HG03039 (cell line): ENCODE results near the gene GNG4.

ENCODE experiments used
- ATAC-seq: cut with Tn5 transposase; IDR thresholded peaks from one replicate; pipeline ENCODE4 v1.9.1; 2021; ENCODE audit warnings: mild to moderate bottlenecking, moderate library complexity; ENCODE audit not compliant: unreplicated experiment

The GNG4 gene

DNA sequence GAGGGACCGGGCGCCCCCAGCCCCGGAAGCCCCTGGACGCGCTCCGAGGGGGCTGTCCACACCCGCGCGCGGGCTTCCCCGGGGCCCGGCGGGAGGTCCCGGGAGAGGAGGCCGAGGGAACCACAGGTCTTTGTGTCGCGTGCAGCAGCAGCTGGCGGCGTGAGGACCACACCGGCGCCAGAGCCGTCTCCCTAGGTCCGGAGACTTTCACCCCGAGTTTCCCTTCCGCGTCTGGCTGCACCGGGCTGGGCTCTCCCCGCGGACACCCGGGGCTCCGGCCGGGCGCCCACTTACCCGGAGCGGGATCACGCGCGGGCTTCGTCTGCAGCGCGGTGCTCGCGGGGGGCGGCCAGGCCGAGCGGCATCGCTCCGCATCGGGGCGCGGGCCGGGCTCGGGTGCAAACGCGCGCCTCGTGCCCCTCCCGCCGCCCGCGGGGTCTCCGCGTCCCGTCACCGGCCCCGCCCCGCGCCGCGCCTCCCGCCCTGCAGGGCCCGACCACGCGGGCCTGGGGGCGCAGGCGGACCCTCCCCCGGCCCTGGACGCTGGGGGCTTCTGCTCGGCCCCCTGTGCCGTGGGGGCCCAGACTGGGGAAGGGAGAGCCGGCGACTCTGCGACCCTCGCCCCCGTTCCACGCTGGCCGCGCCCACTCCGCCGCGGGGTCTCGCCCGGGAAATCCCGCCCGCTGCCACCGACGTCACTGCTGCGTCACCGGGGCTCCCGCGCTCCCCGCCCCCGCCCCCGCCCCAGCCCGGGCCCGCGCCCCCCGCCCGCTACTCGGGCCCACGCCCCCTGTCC, at the start of gene GNG4:
Gene GNG4, minus strand, starts transcription at position 417 of the 796 bp plus-strand sequence. CDS start 65,946 bp downstream, outside the sequence.
- no peak for ATAC-seq

DNA sequence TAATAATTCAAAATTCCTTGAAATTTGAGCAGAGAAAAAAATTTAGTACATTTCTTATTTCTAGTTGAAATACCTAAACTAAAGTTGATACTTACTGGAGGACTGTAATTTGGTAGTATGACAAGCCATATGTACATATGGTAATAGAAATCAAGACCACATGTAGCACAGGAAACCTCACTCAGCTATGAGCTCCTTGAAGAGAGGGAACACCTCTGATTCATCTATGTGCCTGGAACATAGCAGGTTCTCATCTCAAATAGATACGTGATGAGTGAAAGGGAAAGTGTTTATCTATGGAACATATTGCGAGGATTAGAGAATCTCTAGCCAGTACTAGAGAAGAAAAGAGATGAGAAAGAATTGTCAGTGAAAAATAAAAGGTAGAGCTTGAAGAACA, 47.9 kb upstream of the GNG4 start:
- no peak for ATAC-seq

DNA sequence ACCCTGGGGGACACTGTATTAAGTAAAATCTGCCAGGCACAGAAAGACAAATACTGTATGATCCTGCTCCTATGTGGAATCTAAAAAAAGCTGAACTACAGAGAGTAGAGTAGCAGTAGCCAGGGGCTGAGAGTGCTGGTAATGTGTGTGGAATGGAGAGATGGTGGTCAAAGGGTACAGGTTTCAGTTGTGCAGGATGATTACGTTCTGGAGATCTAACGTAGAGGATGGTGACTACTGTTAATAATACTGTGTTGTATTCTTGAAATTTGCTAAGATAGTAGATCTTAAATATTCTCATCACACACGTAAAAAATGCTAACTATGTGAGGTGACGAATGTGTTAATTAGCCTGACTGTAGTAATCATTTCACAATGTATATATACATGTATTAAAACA, 39.8 kb upstream of the GNG4 start:
- no peak for ATAC-seq

DNA sequence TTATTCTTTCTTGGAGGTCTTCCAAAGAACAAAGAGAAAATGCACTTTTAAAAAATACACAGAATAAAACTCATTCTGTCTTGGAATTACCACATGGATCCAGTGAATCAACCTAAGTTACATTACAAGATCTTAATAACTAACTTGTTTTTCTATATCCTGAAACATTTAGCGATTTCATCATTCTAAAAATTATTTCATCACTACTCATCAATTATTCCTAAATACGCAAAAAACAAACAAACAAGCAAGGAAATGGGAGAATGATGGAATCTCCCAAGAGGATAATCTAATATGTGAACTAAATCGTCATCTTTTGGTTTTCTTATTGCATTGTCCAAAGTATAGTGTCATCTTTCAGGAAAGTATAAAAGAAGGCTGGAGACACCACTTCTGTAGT, 38.5 kb upstream of the GNG4 start:
- ATAC-seq, result no peak

DNA sequence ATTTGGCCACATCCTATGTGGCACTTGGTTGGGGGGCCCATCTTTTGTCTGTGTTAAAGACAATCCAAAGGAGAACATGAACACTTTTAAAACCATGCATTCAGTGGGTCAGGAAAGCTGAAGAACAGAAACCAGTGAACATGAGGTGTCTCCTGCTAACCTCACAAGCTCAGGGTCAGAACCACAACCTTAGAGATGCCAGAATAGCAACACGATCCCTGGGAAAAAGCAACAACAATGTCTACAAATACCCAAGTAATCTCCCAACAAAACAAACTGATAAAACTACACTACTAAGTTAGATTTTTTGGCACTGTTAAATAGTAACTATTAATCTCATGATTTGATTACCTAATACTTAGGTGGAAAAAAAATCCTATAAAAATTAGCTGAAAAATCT, 34.1 kb upstream of the GNG4 start:
- no peak for ATAC-seq

DNA sequence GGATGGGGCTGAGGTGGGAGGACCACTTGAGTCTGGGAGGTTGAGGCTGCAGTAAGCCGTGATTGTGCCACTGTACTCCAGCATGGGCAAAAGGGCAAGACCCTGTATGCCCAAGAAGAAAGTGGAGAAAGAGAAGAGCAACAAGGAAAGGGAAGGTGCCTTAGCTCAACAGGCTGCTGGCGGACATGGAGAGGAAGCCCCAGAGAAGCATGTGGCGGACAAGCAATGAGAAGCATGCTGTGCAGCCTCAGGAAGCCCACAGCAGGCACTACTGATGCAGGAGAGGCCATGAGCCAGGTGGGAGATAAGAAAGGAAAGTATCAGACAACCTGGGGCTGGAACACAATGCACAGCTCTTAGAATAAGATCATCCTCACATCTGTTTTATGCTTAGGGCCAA, 32.6 kb upstream of the GNG4 start:
- ATAC-seq, result no peak

DNA sequence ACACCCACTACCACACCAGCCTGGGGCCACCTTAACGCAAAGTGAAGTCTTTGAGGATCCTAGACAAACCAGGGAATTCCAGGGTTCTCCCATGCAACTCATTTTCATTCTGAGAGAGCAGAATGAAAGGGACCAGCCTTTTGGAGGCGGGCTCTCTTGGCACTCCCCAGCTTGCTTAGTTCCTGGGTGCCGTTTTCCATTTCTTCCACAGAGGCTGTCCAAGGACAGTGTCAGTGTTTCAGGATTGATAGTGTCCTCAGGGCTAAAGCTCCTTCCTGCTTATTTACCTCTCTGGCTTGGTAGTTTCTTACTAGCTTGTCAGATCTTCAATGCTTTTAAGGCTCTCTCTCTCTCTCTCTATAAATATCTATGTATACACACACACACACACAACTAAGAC, 30.1 kb upstream of the GNG4 start:
- ATAC-seq, result no peak

DNA sequence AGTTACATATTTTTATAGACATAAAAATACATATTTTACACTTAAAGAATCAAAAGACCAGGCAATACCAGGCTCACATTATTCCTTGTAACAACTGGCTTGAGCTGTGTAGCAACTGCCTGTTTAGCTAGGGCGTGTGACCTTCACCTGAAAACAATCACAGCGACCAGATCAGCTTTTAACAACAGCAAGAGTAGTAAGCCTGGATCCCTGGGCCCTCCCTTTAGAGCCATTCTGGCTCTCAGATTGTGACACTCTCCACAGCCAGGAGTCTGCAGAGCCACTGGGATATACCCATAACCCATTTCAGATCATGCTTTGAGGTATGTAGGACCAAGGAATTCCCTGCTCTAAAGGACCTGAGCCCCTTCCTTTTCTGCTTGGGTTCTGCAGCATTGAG, 29.4 kb upstream of the GNG4 start:
- no peak for ATAC-seq

DNA sequence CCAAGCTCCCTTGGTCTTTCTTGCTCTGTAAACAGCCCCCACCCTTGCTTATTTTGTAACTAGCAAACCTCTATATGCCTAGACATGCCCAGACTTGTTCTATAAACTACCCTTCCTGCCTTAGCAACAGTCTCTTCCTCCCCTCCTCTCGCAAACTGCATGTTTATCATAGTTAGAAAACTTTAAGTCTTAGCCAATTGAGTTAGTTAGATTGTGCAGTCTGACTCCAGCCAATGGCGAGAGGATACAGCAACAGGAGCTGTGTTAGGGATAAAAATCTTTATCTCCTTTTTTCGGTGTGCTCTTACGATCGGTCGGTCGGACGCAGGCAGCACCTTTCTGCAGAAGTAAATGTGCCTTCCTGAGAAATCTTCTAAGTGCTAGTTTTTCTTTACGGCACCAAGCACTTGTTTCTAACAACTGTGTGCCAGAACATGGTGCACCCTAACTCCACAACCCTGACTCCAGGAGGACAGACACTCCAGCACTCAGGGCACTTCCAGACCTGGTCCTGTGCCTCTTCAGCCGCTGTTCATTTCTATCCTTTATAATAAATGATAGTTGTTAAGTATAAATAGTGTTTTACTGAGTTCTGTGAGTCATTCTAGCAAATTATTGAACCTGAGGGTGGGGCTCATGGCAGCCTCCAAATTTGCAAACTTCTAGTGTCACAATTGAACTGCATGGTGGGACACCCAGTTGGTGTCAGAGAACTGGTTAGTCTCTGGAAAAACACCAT, 25.7 kb upstream of the GNG4 start:
- ATAC-seq, result no peak

DNA sequence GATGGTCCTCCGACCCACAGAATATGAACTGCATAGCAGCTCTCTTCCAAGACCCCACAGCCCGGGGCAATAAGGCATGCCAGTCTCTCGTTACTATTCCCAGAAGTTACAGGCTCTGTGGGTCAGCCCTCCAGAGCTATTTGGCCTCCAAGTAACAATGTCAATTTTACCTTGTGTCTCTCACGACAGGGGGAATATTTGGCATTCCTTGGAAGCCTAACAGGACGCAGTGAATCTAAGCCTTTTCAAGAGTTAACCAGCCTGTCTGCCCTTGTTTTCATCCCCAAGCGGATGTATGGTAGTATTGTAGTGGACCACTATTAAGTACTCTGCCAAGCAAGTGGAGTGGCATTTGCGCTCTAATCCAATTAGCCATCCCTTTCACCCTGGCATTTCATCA, 24.4 kb upstream of the GNG4 start:
- ATAC-seq, result no peak

DNA sequence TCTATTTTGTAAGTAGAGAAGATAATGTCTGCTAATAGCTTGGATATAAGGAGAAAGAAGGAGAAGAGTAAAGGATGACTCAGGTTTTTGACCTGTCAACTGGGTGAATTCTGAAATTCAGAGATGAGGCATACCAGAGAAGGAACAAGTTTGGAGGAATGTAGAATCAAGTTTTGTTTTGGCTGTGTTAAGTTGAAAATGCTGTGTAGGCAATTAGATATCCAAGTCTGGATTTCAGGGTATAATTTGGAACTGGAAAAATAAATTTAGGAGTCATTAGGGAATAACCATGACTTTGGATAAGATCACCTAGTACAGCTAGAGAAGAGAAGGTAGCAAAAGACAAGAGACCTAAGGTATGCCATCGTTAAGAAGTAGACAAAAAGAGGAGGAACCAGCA, 22.4 kb upstream of the GNG4 start:
- ATAC-seq, result no peak

DNA sequence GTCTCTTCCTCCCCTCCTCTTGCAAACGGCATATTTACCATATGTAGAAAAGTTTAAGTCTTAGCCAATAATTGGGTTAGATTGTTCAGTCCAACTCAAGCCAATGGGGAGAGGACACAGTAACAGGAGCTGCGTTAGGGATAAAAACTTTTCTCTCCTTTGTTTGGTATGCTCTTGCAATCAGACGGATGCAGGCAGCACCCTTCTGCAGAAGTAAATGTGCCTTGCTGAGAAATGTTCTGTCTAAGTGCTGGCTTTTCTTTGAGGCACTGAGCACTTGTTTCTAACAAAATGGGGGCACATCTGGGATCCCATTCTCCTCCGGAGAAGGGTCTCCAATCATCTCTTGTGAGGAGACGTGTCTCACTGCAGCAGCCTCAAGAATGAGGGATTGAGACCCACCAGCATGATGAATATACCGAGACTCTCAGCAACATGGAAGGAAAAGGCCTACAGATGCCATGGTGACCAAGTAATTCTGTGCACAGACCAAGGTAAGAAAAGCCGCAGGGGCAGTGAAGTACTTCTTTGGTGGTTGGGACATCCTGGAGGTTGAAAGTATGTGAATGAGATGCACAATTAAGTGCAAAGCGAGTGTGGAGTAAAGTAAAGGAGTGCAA, 20.7 kb upstream of the GNG4 start:
- ATAC-seq, result no peak

DNA sequence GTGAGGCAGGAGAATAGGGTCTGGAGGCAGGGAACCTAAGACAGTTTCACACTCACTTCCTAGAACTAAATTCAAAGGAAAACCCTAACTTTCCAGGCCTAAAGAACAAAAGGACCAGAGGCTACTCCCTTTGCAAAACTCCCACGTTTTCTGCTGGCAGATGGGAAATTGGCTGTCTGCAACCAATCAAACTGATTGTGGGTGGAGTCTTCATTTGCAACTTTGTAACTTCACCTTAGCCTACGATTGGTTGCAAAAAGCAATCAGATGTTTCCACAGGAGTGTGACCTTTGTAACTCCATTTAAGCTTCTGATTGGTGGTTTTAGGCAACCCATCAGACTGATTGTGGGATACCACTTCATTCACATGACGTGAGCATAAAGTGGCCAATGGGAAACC, 19.7 kb upstream of the GNG4 start:
- no peak for ATAC-seq

DNA sequence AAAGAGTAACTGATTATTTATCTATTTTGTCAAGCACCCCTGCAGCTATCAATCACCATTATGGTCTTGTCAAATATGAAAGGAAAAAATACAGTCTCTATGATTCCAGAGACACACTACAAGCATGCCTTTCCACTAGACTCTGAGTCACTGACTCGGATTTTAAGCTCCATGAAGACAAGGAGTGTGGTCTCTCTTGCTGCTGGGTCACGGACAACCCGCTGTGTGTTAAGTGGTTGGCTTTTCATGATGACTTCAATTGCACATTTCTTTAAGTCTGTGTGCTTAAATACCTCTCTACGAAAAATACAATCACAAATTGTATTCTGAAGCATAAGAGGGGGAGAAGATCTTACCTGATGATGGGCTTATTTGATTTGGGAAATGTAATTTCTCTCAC, 14.0 kb upstream of the GNG4 start:
- no peak for ATAC-seq

DNA sequence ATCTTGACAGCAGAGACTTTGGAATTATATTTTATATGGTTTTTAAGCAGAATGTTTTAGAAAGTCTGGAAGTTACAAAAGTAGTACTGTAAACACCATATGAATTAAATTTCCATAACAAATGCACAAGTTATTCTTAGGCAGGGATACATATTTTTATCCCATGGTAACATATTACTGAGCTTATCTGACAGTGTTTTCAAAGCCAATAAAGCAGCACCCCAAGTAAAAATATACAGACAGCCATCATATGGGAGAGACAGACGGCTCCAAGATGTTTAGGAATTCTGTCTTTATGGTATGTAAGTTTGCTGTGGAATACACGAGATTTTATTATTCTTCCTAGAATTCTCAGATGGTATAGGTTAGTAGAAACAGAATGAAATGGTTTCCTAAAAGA, 12.0 kb upstream of the GNG4 start:
- ATAC-seq, result no peak

DNA sequence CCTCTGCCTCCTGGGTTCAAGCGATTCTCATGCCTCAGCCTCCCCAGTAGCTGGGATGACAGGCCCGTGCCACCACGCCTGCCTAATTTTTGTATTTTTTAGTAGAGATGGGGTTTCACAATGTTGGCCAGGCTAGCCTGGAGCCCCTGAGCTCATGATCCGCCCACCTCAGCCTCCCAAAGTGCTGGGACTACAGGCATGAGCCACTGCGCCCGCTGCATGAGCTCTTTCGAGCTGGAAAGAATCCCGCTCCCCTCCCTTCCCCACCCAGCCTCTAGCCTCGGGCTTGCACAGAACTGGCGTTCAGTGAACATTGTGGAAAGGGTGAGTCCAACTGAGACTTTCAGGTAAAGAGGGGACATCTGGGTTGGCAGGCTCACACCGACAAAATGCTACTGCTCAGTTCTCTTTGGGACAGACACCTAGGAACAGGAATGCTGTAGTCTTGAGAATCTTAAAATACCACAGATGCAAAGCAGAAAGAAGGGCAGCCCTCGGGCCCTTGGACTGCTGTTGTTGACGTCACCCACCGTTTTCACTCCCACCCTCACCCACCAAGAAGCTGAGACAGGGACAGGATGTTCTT, 9.7 kb upstream of the GNG4 start:
- no peak for ATAC-seq

DNA sequence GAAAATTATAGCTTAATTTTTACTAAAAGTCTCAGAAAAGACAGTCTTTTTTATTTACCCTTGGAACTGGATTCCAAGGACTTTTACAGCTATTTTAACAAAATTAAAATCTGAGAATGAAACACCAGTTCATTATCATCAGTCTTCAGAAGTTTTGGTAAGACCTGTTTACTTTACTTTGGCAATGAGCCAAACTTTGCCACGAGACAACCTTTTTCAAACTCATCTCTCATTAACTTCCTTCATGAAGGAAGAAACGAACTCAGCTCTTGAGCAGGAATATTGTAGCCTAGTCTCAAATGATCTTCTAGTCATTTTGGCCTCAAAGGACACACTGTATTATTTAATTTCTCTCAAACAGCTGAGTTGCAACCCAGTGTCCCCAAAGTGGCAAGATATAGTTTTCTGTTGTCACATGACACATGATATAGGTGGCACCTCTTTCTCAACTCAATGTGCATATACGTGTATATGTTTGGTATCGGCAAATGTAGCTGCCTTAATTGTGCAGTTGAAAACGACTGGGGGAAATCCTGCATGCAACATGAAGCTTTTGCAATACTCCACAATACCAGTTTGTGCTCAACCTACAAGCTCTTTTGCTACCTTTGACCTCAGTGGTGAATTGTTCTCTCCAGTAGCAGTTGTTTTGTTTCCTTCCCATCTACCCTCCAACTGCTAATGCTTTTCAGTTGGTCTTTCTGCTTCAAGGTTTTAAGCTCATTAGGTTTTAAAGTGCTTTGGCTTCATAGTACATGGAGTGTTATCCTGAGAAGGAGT, 8.4 kb upstream of the GNG4 start:
- ATAC-seq, result no peak

DNA sequence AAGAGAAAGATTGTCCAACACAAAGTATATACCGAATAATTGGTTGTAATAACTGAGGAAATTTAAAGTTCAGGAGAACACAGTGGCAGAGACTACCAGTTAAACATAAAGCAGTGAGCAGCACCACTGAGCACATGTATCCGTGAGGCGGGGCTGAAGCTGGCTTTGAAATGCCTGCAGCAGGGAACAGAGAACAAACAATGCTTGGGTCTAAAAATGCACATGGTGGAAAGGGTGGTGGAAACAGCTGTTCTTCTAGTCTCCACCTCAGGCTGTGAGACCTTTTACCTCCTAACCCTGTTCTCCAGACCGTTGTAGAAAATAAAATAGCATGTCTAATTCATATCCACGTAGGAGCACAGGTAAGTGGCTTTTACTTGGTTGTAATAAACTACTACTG, 7.7 kb upstream of the GNG4 start:
- no peak for ATAC-seq

DNA sequence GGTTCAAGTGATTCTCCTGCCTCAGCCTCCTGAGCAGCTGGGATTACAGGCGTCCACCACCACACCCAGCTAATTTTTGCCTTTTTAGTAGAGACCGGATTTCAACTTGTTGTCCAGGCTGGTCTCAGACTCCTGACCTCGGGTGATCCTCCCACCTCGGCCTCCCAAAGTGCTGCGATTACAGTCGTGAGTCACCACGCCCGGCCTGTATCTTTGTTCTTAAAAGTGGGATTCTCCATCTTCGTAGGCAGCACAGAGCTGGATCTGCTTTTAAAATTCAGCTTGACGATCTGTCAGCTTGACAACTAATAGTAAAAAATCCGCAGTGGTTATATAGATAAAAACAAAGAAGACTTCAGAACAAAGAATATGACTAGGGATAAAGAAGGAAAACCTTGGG, 2.8 kb upstream of the GNG4 start:
- no peak for ATAC-seq

DNA sequence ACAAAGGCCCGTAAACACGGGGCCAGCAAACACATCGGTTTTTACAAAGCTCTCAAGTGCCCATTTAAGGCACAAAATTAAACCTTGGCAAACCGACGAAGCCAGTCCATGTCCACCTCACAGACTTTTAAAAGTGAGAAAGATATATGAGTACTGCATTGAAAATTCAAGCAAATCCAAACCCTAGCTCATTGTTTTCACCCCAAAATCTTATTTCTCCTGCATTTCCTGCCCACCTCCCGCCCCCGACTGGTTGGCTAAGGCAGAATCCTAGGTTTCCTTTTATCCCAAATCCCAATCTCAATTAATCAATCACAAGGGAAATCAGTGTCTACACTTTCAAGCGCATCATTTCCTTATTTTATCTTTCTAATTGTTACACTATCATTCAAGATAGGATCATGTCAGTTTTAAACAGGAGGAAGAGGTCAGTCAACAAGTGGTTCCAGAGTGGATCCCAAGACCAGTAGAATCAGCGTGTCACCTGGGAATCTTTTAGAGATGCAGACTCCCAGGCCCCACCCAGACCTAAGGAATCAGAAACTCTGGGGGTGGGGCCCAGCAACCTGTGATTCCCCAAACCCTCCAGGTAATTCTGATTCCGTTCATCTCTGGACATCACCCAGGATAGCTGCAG, 1.7 kb upstream of the GNG4 start:
- ATAC-seq, result no peak
